Liver (tissue), 9 donors: ENCODE data around the gene SRSF4. TPM values are rescaled to one million over a fixed set of nuclear protein-coding genes. Genes with fewer than 3 reads are reported as not detected.

Source experiments
- DNase-seq: peaks from one replicate; pipeline ENCODE4 v3.0.0-alpha.2; 2017; ENCODE audit warnings: low spot score
- H3K27ac ChIP-seq, 2 donors: one replicate each; pipeline ENCODE4 v1.7.0; 2013; ENCODE audit warnings: inconsistent platforms in 2 of 2, low read length in 2 of 2, control low read depth in 1 of 2, low read depth in 1 of 2, mild to moderate bottlenecking in 1 of 2
- H3K27me3 ChIP-seq, 4 donors: one replicate each; pipeline versions ENCODE4 v1.6.1 to v1.7.0; 2013; ENCODE audit warnings: low read length in 3 of 4, inconsistent platforms in 1 of 4, mild to moderate bottlenecking in 1 of 4, moderate library complexity in 1 of 4; ENCODE audit not compliant: control insufficient read depth in 4 of 4, insufficient read depth in 4 of 4
- H3K36me3 ChIP-seq, 4 donors: one replicate each; pipeline versions ENCODE4 v1.6.1 to v1.7.0; 2013; ENCODE audit warnings: low read length in 3 of 4, mild to moderate bottlenecking in 3 of 4, low read depth in 1 of 4, moderate library complexity in 1 of 4; ENCODE audit not compliant: control insufficient read depth in 4 of 4, insufficient read depth in 3 of 4
- H3K4me1 ChIP-seq, 4 donors: one replicate each; pipeline versions ENCODE4 v1.6.1 to v1.7.0; 2013; ENCODE audit warnings: low read length in 3 of 4, mild to moderate bottlenecking in 3 of 4, moderate library complexity in 1 of 4; ENCODE audit not compliant: control insufficient read depth in 4 of 4, insufficient read depth in 4 of 4
- H3K4me3 ChIP-seq, 3 donors: one replicate each; pipeline versions ENCODE4 v1.6.1 to v1.7.0; 2013; ENCODE audit warnings: low read length in 3 of 3, control low read depth in 1 of 3, low read depth in 1 of 3, mild to moderate bottlenecking in 1 of 3
- H3K9ac ChIP-seq, 2 donors: one replicate each; pipeline ENCODE4 v1.7.0; 2013; ENCODE audit warnings: low read length in 2 of 2, mild to moderate bottlenecking in 2 of 2, moderate library complexity in 2 of 2, control low read depth in 1 of 2, low read depth in 1 of 2
- H3K9me3 ChIP-seq, 4 donors: one replicate each; pipeline versions ENCODE4 v1.6.1 to v1.7.0; 2013; ENCODE audit warnings: low read length in 3 of 4; ENCODE audit not compliant: control insufficient read depth in 4 of 4
- CTCF ChIP-seq: fragments of 150-350 bp; IDR thresholded peaks from 2 replicates; pipeline ENCODE4 v1.5.1; 2017; ENCODE audit warnings: improper control_type of control experiment, low read depth, low read length; ENCODE audit not compliant: missing input control
- EGR1 ChIP-seq, 2 donors: IDR thresholded peaks; 2 replicates each; pipeline ENCODE4 v1.6.1; 2016 to 2018; ENCODE audit warnings: antibody characterized with exemption in 2 of 2, low read depth in 2 of 2
- JUND ChIP-seq, 2 donors: IDR thresholded peaks; 2 replicates each; pipeline ENCODE4 v1.6.1; 2016; ENCODE audit warnings: antibody characterized with exemption in 2 of 2
- MAX ChIP-seq: IDR thresholded peaks from 2 replicates; pipeline ENCODE4 v1.6.1; 2016; ENCODE audit warnings: antibody characterized with exemption
- NR2F2 ChIP-seq: IDR thresholded peaks from 2 replicates; pipeline ENCODE4 v1.6.1; 2016; ENCODE audit warnings: antibody characterized with exemption
- RAD21 ChIP-seq, 2 donors: IDR thresholded peaks; 2 replicates each; pipeline ENCODE4 v1.6.1; 2016; ENCODE audit warnings: antibody characterized with exemption in 2 of 2, mild to moderate bottlenecking in 2 of 2
- RXRA ChIP-seq, 2 donors: IDR thresholded peaks; 2 replicates each; pipeline ENCODE4 v1.6.1; 2017 to 2018; ENCODE audit warnings: antibody characterized with exemption in 2 of 2, mild to moderate bottlenecking in 1 of 2
- TAF1 ChIP-seq: conservative IDR thresholded peaks from 2 replicates; pipeline ENCODE4 v1.6.1; 2016; ENCODE audit warnings: antibody characterized with exemption, mild to moderate bottlenecking
- YY1 ChIP-seq: IDR thresholded peaks from 2 replicates; pipeline ENCODE4 v1.6.1; 2016; ENCODE audit warnings: antibody characterized with exemption, mild to moderate bottlenecking
- WGBS: extraction: QIAGEN DNeasy Blood & Tissue Kit; methylation state at CpG from one replicate; pipeline ENCODE4 v1.1.7; 2013; 5-methylcytosine and 5-hydroxymethylcytosine counted together
- polyA plus RNA-seq, 2 donors: library from polyadenylated mRNA; stranded (reverse) in 1 of 2; unstranded in 1 of 2; fragments of 200-250 nt in 1 of 2; fragments of >200 nt in 1 of 2; fragmentation: Nextera tagmentation in 1 of 2; extraction: Ambion mirVana in 1 of 2; gene quantifications; one replicate each; pipeline versions ENCODE4 v1.2.1 to v1.2.3, GENCODE V29; 2013 to 2015
- total RNA-seq, 2 donors: library from RNA; depleted of rRNA; stranded (reverse); fragments of >200 nt; gene quantifications; one replicate each; pipeline ENCODE4 v1.2.3, GENCODE V29; 2014
- TF ChIP-seq, protein P1 (sequence below): IDR thresholded peaks from 2 replicates; pipeline ENCODE4 v1.6.1; 2016; ENCODE audit warnings: antibody characterized with exemption, mild to moderate bottlenecking
- donor health status: healthy.
- donor health status: healthy.
- donor health status: healthy.
- donor health status: healthy.
- donor health status: healthy.

SRSF4 gene
- total and polyA plus RNA-seq, 4 donors, result 24.0 to 45.8 (median 30.2) TPM

DNA sequence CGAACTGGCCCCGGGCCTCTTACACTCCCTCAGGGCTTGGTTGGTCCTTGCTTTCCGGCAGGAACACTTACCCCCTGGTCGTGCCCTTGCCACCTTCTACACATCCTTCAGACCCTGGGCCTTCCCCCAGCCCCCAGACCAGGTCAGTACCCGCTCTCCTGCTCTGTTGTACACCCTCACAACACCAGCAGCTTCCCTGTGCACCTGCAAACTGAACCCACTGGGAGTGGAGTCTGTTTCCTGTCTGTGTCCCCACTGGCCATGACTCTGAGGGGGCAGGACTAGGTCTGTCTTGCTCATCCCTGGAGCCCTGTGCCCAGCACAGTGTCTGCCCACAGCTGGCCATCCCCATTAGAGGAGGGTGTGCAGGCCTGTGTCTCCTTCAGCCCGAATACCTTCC, 55.9 kb downstream of the SRSF4 start:
- no peaks in the 10 kb centered on the region for H3K36me3 ChIP-seq
- TF ChIP-seq YY1 (no peak), TAF1 (no peak), RXRA (IDR thresholded peaks at IDR 0.05) (no peak)
- no peak overlapping the region for H3K27ac ChIP-seq
- no peak for DNase-seq
- no peaks in the 10 kb centered on the region for H3K9me3 ChIP-seq
- no peak overlapping the region for H3K9ac ChIP-seq
- no peak overlapping the region for H3K4me3 ChIP-seq
- WGBS, result 92% methylated on average over 6 of the region's 6 CpGs
- no peaks in the 10 kb centered on the region for H3K27me3 ChIP-seq
- peaks cover 12 to 25% (median 21%) of the 10 kb centered on the region in 4 donors for H3K4me1 ChIP-seq

GRCh38 chr1:29125237-29125641, 56.5 kb downstream of the SRSF4 start:
- no peaks in the 10 kb centered on the region for H3K27me3 ChIP-seq
- 79% methylated on average over 14 of the region's 14 CpGs for WGBS
- H3K4me1 ChIP-seq, result peaks cover 12 to 25% (median 21%) of the 10 kb centered on the region in 4 donors
- H3K27ac ChIP-seq, result peak overlapping the region in 1 of 2 donors; percentile 69
- TF ChIP-seq CTCF, result no peak
- TF ChIP-seq, protein P1, sequence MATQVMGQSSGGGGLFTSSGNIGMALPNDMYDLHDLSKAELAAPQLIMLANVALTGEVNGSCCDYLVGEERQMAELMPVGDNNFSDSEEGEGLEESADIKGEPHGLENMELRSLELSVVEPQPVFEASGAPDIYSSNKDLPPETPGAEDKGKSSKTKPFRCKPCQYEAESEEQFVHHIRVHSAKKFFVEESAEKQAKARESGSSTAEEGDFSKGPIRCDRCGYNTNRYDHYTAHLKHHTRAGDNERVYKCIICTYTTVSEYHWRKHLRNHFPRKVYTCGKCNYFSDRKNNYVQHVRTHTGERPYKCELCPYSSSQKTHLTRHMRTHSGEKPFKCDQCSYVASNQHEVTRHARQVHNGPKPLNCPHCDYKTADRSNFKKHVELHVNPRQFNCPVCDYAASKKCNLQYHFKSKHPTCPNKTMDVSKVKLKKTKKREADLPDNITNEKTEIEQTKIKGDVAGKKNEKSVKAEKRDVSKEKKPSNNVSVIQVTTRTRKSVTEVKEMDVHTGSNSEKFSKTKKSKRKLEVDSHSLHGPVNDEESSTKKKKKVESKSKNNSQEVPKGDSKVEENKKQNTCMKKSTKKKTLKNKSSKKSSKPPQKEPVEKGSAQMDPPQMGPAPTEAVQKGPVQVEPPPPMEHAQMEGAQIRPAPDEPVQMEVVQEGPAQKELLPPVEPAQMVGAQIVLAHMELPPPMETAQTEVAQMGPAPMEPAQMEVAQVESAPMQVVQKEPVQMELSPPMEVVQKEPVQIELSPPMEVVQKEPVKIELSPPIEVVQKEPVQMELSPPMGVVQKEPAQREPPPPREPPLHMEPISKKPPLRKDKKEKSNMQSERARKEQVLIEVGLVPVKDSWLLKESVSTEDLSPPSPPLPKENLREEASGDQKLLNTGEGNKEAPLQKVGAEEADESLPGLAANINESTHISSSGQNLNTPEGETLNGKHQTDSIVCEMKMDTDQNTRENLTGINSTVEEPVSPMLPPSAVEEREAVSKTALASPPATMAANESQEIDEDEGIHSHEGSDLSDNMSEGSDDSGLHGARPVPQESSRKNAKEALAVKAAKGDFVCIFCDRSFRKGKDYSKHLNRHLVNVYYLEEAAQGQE, result no peak
- no peak for TF ChIP-seq RAD21 (IDR thresholded peaks at IDR 0.05)
- no peak for TF ChIP-seq YY1
- no peak for TF ChIP-seq NR2F2
- TF ChIP-seq JUND (IDR thresholded peaks at IDR 0.05), result no peak
- TF ChIP-seq EGR1 (IDR thresholded peaks at IDR 0.05; ENCODE audit: low read depth in 2 of 2), result no peak
- no peak for TF ChIP-seq MAX
- no peak for TF ChIP-seq TAF1
- no peak overlapping the region for H3K4me3 ChIP-seq
- DNase-seq, result no peak
- H3K36me3 ChIP-seq, result no peaks in the 10 kb centered on the region
- no peaks in the 10 kb centered on the region for H3K9me3 ChIP-seq
- no peak overlapping the region for H3K9ac ChIP-seq

DNA sequence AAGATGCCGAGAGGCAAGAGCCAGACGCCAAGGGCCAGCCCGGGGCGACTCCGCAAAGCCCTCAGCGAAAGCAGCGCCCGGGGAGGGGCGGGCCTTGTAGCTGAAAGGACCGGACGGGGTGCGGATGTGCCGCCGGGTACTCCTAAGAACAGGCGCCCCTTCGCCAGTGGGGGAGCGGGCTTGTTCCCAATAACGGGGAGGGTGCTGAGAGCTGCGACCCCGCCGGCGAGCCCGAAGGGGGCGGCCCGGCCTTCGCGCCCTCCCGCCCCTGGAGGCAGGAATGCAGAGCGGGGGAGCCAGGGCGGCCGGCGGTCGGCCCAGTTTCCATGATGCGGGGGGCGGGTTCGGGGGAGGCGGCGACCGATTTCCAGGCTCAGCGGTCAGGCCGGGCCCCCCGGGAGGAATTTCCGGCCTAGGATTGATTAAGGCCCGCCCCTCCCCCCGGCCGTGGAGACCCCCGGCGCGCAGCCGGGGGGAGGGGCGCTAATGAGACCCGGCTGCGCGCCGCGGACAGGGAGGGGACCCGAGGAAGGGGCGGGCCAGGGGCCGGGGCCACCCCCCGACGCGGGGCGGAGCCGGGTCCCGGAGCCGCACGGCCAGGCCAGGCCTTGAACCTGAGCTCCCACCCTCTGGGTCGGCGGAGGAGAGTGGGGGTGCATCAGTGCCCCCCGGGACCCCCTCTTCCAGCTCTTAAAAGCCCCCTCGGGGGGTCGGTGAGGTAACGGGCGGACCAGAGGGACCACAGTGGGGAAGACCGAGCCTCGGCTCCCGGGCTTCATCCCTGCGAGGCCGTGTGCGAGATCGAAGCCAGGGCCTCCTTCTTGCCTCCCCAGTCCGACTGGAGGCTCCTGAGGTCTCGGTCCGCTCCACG, 57.1 kb downstream of the SRSF4 start:
- Histone ChIP-seq H3K36me3 (no peaks in the 10 kb centered on the region), H3K27ac (peak overlapping the region; percentile 69 to 84), H3K9ac (peak overlapping the region in 1 of 2 donors; percentile 28), H3K9me3 (no peaks in the 10 kb centered on the region), H3K4me3 (peak overlapping the region; percentile 54 to 69 (median 68)), H3K27me3 (no peaks in the 10 kb centered on the region), H3K4me1 (peaks cover 12 to 25% (median 21%) of the 10 kb centered on the region in 4 donors)
- 11% methylated on average over 85 of the region's 85 CpGs for WGBS
- peak in 1 of 2 donors; percentile 38 for TF ChIP-seq RAD21 (IDR thresholded peaks at IDR 0.05)
- peak; percentile 60 for TF ChIP-seq CTCF
- no peak for TF ChIP-seq JUND (IDR thresholded peaks at IDR 0.05)
- peak; percentile 73 for DNase-seq
